SU-DHL-6 (cell line): Measurements from ENCODE around the gene KLHL29.

ENCODE experiments used
- CTCF ChIP-seq: fragments of 200-600 bp; sonication (generic); IDR thresholded peaks from one replicate; pipeline ENCODE4 v1.5.1; 2017; ENCODE audit warnings: antibody characterized with exemption, mild to moderate bottlenecking, low read length, moderate library complexity; ENCODE audit not compliant: insufficient read depth, poor library complexity, severe bottlenecking
- EZH2phosphoT487 ChIP-seq: fragments of 200-600 bp; sonication (generic), shearing (Covaris generic); conservative IDR thresholded peaks from 2 replicates; pipeline ENCODE4 v1.6.1; 2018; ENCODE audit warnings: mild to moderate bottlenecking, antibody characterized with exemption, low read length, moderate library complexity, mixed read lengths

DNA sequence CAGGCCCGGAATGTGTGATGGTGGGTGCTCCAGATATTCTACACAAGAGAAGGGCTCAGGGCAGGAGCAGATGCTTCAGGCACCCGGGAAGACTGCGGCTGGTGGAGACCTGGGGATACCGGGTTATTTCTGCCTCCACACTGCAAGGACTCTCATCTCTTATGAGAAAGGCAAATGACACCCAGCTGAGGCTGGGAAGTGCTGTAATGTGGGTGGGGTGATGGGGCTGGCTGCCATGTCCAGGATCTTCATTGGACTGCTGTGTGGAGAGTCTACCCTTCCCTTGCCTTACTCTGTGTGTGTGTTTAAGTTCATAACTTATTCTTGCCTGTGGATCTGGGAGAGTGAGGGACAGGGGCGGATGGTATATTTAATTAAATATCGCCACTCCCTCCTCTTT lies 124.1 kb downstream of the KLHL29 start:
- TF ChIP-seq CTCF (no peak), EZH2phosphoT487 (no peak)
